Endothelial cell (in vitro differentiated cells): ENCODE data around the gene CEP250. TPM values are rescaled to one million over a fixed set of nuclear protein-coding genes. Genes with fewer than 3 reads are reported as not detected.
"Not testable (repeated sequence)": the region's sequence is repeated elsewhere in the genome, so short reads cannot be mapped to it uniquely, and the experiment has no call there.

Experiments
- DNase-seq: peaks from one replicate; pipeline ENCODE4 v3.0.0; 2021; ENCODE audit warnings: low spot score
- H3K27ac Mint-ChIP-seq: one replicate; pipeline ENCODE4 v1.8.0; 2021; ENCODE audit warnings: mixed read lengths, inconsistent platforms; ENCODE audit not compliant: unreplicated experiment
- H3K27me3 Mint-ChIP-seq: one replicate; pipeline ENCODE4 v1.8.0; 2021; ENCODE audit warnings: mild to moderate bottlenecking, moderate library complexity, mixed read lengths, inconsistent platforms; ENCODE audit not compliant: unreplicated experiment
- H3K36me3 Mint-ChIP-seq: one replicate; pipeline ENCODE4 v1.8.0; 2021; ENCODE audit warnings: mild to moderate bottlenecking, low read depth, mixed read lengths, inconsistent platforms; ENCODE audit not compliant: unreplicated experiment
- H3K4me1 Mint-ChIP-seq: one replicate; pipeline ENCODE4 v1.8.0; 2021; ENCODE audit warnings: mild to moderate bottlenecking, mixed read lengths, inconsistent platforms; ENCODE audit not compliant: unreplicated experiment
- H3K4me3 Mint-ChIP-seq: one replicate; pipeline ENCODE4 v1.8.0; 2021; ENCODE audit warnings: mild to moderate bottlenecking, mixed read lengths, inconsistent platforms; ENCODE audit not compliant: unreplicated experiment
- H3K9me3 Mint-ChIP-seq: one replicate; pipeline ENCODE4 v1.8.0; 2021; ENCODE audit warnings: mixed read lengths, inconsistent platforms; ENCODE audit not compliant: unreplicated experiment
- total RNA-seq: library from RNA; stranded (reverse); fragmentation: NEBNext Ultra II Directional; extraction: Animal tissue kit (Norgen Biotek cat#: 25700); gene quantifications from one replicate; pipeline ENCODE4 v1.2.1, GENCODE V29; 2021; ENCODE audit not compliant: unreplicated experiment
- TF ChIP-seq, protein P1 (sequence below): fragments of 200-600 bp; sonication (generic); IDR thresholded peaks from one replicate; pipeline ENCODE4 v1.5.0; 2021; ENCODE audit warnings: antibody characterized with exemption; ENCODE audit not compliant: unreplicated experiment

Gene CEP250
- total RNA-seq, 1 donor from 2014 or later: 30.7 TPM

DNA sequence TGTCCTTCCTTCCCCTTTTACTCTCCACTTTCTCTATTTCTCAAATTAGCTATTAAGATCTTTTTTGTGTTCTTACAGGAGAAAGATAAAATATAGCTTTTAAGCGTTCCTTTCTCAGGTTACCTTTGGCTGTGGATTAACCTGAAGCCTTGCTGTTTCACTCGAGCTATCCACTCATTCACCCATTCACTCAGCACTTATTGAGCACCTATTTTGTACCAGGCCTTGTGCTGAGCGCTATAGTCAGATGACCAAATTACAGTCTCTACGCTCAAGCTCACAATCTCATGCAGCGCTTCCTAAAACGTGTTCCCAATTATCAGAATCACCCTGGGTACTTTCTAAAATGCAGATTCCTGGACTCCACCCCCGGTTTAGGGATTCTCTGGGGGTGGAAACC lies 1.8 kb upstream of the CEP250 start:
- Mint-ChIP-seq H3K4me3 (peak overlapping the region; percentile 94), H3K36me3 (no peaks in the 10 kb centered on the region), H3K27ac (peak overlapping the region; percentile 98), H3K9me3 (no peaks in the 10 kb centered on the region), H3K4me1 (peaks cover 6% of the 10 kb centered on the region), H3K27me3 (peaks cover 12% of the 10 kb centered on the region)
- no peak for DNase-seq
- TF ChIP-seq, protein P1, sequence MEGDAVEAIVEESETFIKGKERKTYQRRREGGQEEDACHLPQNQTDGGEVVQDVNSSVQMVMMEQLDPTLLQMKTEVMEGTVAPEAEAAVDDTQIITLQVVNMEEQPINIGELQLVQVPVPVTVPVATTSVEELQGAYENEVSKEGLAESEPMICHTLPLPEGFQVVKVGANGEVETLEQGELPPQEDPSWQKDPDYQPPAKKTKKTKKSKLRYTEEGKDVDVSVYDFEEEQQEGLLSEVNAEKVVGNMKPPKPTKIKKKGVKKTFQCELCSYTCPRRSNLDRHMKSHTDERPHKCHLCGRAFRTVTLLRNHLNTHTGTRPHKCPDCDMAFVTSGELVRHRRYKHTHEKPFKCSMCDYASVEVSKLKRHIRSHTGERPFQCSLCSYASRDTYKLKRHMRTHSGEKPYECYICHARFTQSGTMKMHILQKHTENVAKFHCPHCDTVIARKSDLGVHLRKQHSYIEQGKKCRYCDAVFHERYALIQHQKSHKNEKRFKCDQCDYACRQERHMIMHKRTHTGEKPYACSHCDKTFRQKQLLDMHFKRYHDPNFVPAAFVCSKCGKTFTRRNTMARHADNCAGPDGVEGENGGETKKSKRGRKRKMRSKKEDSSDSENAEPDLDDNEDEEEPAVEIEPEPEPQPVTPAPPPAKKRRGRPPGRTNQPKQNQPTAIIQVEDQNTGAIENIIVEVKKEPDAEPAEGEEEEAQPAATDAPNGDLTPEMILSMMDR: no peak

DNA sequence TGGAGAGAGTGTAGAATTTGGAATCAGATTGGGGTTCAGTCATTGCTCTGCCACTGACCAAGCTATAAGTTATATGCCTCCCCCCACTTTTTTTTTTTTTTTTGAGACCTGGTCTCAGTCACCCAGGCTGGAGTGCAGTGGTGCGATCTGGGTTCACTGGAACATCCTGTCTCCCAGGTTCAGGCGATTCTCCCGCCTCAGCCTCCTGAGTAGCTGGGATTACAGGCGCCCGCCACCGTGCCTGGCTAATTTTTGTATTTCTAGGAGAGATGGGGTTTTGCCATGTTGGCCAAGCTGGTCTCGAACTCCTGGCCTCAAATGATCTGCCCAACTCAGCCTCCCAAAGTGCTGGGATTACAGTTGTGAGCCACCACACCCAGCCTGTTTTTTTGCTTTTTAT lies 1.3 kb downstream of the CEP250 start:
- not testable (repeated sequence) for H3K27ac Mint-ChIP-seq, H3K36me3 Mint-ChIP-seq, DNase-seq, H3K4me1 Mint-ChIP-seq, H3K9me3 Mint-ChIP-seq
- Mint-ChIP-seq H3K4me3 (peak overlapping the region; percentile 96), H3K27me3 (peaks cover 12% of the 10 kb centered on the region)

DNA sequence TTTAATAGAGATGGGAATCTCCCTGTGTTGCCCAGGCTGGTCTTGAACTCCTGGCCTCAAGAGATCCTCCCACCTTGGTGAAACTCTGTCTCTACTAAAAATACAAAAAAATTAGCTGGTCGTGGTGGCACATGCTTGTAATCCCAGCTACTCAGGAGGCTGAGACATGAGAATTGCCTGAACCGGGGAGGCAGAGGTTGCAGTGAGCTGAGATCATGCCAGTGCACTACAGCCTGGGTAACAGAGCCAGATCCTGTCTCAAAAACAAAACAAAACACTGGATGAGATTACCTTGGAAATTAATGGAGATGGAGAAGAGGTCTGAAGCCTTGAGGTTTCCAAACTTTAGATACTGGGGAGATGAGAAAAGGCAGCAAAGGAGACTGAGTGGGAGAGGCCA lies 2.1 kb downstream of the CEP250 start:
- DNase-seq, H3K36me3 Mint-ChIP-seq, H3K4me3 Mint-ChIP-seq, H3K4me1 Mint-ChIP-seq, H3K27ac Mint-ChIP-seq, H3K9me3 Mint-ChIP-seq: not testable (repeated sequence)
- H3K27me3 Mint-ChIP-seq: peaks cover 12% of the 10 kb centered on the region

DNA sequence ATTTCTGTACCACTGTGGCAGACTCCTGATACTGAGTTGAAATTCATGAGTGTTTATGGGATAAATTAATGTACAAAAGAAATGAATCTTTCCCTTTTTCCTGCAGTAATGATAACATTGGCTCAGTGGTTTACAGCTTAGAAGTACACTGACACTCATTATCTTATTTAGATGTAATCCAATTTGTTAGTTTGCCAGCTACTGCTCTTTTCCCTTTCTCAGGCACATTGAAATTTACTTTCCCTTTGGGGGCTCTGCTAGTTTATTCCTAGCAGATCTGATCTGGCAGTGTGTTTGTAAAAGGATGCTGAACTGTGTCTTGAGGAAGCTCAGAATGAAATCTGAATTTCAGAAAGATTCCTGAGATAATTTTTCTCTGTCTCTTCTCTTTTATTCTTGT lies 3.0 kb downstream of the CEP250 start:
- Mint-ChIP-seq H3K9me3 (no peaks in the 10 kb centered on the region), H3K4me3 (no peak overlapping the region), H3K27ac (no peak overlapping the region)

DNA sequence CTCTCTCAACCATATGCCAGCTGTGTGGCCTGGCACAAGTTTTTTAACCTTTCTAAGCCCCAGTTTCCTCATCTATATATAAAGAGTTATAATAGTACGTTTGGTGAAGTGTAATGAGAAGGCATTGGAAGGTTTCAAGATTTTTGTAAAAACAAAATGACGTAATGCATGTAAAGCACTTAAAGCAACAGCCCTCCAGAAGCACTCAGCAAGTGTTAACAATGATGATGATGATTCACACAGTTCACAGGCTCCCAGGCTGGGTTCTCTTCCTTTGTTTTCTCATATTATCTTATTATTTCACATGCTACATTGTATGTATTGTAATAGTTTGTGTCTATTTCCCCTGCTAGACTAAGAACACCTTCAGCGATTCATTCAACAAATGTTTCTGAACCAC lies 6.2 kb downstream of the CEP250 start:
- H3K4me1 Mint-ChIP-seq: peaks cover 7% of the 10 kb centered on the region
- peaks cover 4% of the 10 kb centered on the region for H3K36me3 Mint-ChIP-seq
- DNase-seq: no peak

More for the DNA sequence above, 3.0 kb downstream of the CEP250 start:
- no peaks in the 10 kb centered on the region for H3K36me3 Mint-ChIP-seq
- peaks cover 6% of the 10 kb centered on the region for H3K4me1 Mint-ChIP-seq
- H3K27me3 Mint-ChIP-seq: peaks cover 12% of the 10 kb centered on the region
- no peak for DNase-seq
- TF ChIP-seq, protein P1: no peak

DNA sequence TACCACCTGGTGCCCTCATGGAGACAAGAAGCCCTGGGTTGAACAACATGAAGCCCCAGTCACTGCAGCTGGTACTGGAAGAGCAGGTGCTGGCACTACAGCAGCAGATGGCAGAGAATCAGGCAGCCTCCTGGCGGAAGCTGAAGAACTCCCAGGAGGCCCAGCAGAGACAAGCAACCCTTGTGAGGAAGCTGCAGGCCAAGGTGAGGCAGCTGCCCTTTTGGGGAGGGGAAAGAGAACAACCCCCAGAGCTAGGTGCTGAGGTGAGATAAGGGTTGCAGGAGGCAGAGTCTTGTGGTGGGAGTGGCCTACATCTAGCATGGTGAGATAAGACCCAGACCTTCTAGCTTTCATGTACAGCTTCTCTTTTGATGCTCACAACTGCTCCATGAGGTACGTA lies 7.0 kb downstream of the CEP250 start:
- peaks cover 4% of the 10 kb centered on the region for H3K27me3 Mint-ChIP-seq
- no peak for DNase-seq
- H3K36me3 Mint-ChIP-seq: peaks cover 4% of the 10 kb centered on the region
- no peaks in the 10 kb centered on the region for H3K9me3 Mint-ChIP-seq
- no peak overlapping the region for H3K27ac Mint-ChIP-seq
- TF ChIP-seq, protein P1: no peak
- H3K4me3 Mint-ChIP-seq: no peak overlapping the region
- peaks cover 12% of the 10 kb centered on the region for H3K4me1 Mint-ChIP-seq

More for the DNA sequence above, 6.2 kb downstream of the CEP250 start:
- Mint-ChIP-seq H3K27ac (peak overlapping the region; percentile 39), H3K9me3 (no peaks in the 10 kb centered on the region), H3K4me3 (no peak overlapping the region), H3K27me3 (peaks cover 4% of the 10 kb centered on the region)
- TF ChIP-seq, protein P1: no peak
